GM13976 (cell line): Measurements from ENCODE around the gene MYO1D.

Experiments used
- DNase-seq: peaks from one replicate; pipeline ENCODE4 v3.0.0; 2012; ENCODE audit warnings: low spot score
- CTCF ChIP-seq: IDR thresholded peaks from 2 replicates; pipeline ENCODE4 v1.5.1; 2012; ENCODE audit warnings: borderline replicate concordance, mild to moderate bottlenecking; ENCODE audit not compliant: insufficient read depth; ENCODE audit errors: extremely low read depth, missing control alignments, control extremely low read depth
- in situ Hi-C: fragments of 300-500 bp; cut with MboI; formaldehyde crosslinking; loops from one replicate; pipeline ENCODE4 v1.12.0; 2022; ENCODE audit warnings: low sequenced_read_pairs, mixed read lengths, inconsistent platforms; ENCODE audit not compliant: unreplicated experiment

Gene MYO1D

DNA sequence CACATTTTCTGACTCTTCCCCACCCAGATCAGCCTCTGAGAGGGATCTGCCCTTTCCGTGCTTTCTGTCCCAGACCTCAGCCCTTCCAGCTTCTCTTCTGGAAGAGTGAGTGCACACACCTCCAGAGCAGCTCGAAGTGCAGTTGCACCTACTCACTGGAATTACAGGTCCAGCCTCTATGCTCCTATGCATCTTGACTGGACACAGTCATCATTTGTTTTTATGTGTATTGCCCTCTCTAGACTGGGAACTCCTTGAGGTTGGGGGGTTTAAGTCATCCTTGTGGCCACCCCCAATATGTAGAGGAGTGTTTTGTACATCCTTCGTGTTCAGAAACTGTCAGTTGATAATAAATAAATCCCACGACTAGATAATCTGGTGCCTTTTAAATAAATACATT is 308.2 kb downstream of the MYO1D start:
- in situ Hi-C loops = no loop called here
- no peak for DNase-seq
- TF ChIP-seq CTCF = no peak

GRCh38 chr17:32567511-32567910 is 309.4 kb downstream of the MYO1D start:
- no peak for TF ChIP-seq CTCF
- DNase-seq = no peak
- in situ Hi-C loops = no loop called here

- no peak for TF ChIP-seq CTCF
- no peak for DNase-seq
- in situ Hi-C loops = no loop called here
Observed at GRCh38 chr17:32567086-32567485, 309.8 kb downstream of the MYO1D start.

GRCh38 chr17:32566303-32566702 is 310.6 kb downstream of the MYO1D start:
- in situ Hi-C loops = no loop called here
- no peak for DNase-seq
- TF ChIP-seq CTCF = no peak

GRCh38 chr17:32565401-32565800 is 311.5 kb downstream of the MYO1D start:
- in situ Hi-C loops = no loop called here
- DNase-seq = no peak
- no peak for TF ChIP-seq CTCF

GRCh38 chr17:32564325-32564724 is 312.6 kb downstream of the MYO1D start:
- in situ Hi-C loops = no loop called here
- TF ChIP-seq CTCF = no peak
- no peak for DNase-seq

GRCh38 chr17:32563583-32563982 is 313.3 kb downstream of the MYO1D start:
- TF ChIP-seq CTCF = no peak
- DNase-seq = no peak
- in situ Hi-C loops = no loop called here
